ENCODE results near the gene ARHGEF37.

The ARHGEF37 gene

GRCh38 chr5:149600932-149601331 lies 19.6 kb downstream of the ARHGEF37 start:
- no peak for DNase-seq (ENCODE audit: low read depth)

- no peak for DNase-seq (ENCODE audit: low read depth)
Observed at GRCh38 chr5:149603210-149603609, 21.9 kb downstream of the ARHGEF37 start.

- DNase-seq (ENCODE audit: low read depth): no peak
Observed at GRCh38 chr5:149603920-149604319, 22.6 kb downstream of the ARHGEF37 start.

GRCh38 chr5:149604321-149604720 lies 23.0 kb downstream of the ARHGEF37 start:
- DNase-seq (ENCODE audit: low read depth): no peak

- DNase-seq (ENCODE audit: low read depth): no peak
Observed at GRCh38 chr5:149605354-149605997, 24.2 kb downstream of the ARHGEF37 start.

- no peak for DNase-seq (ENCODE audit: low read depth)
Observed at GRCh38 chr5:149605998-149606724, 24.9 kb downstream of the ARHGEF37 start.

- no peak for DNase-seq (ENCODE audit: low read depth)
Observed at GRCh38 chr5:149608936-149609545, 27.7 kb downstream of the ARHGEF37 start.

- no peak for DNase-seq (ENCODE audit: low read depth)
Observed at GRCh38 chr5:149609640-149610219, 28.4 kb downstream of the ARHGEF37 start.

- DNase-seq (ENCODE audit: low read depth): no peak
Observed at GRCh38 chr5:149610589-149611255, 29.4 kb downstream of the ARHGEF37 start.

GRCh38 chr5:149611326-149611725 lies 30.0 kb downstream of the ARHGEF37 start:
- no peak for DNase-seq (ENCODE audit: low read depth)

- no peak for DNase-seq (ENCODE audit: low read depth)
Observed at GRCh38 chr5:149614034-149614907, 33.0 kb downstream of the ARHGEF37 start.

- DNase-seq (ENCODE audit: low read depth): no peak
Observed at GRCh38 chr5:149615976-149616375, 34.7 kb downstream of the ARHGEF37 start.

GRCh38 chr5:149616727-149617285 lies 35.5 kb downstream of the ARHGEF37 start:
- no peak for DNase-seq (ENCODE audit: low read depth)

- no peak for DNase-seq (ENCODE audit: low read depth)
Observed at GRCh38 chr5:149617760-149618306, 36.5 kb downstream of the ARHGEF37 start.

- no peak for DNase-seq (ENCODE audit: low read depth)
Observed at GRCh38 chr5:149618581-149619248, 37.4 kb downstream of the ARHGEF37 start.

GRCh38 chr5:149621415-149622098 lies 40.3 kb downstream of the ARHGEF37 start:
- no peak for DNase-seq (ENCODE audit: low read depth)

GRCh38 chr5:149622466-149622865 lies 41.2 kb downstream of the ARHGEF37 start:
- no peak for DNase-seq (ENCODE audit: low read depth)

GRCh38 chr5:149623473-149623872 lies 42.2 kb downstream of the ARHGEF37 start:
- no peak for DNase-seq (ENCODE audit: low read depth)

GRCh38 chr5:149627070-149627469 lies 45.8 kb downstream of the ARHGEF37 start:
- no peak for DNase-seq (ENCODE audit: low read depth)

- DNase-seq (ENCODE audit: low read depth): no peak
Observed at GRCh38 chr5:149628221-149628620, 46.9 kb downstream of the ARHGEF37 start.

All from stimulated activated CD8-positive, alpha-beta memory T cell treated with anti-CD3 and anti-CD28 coated beads, Interleukin-15, amount 100 ng/mL, for 24 hours (primary cell).